Cardiac septum (tissue), 1 donor: Measurements from ENCODE around the gene COMT. TPM values are rescaled to one million over a fixed set of nuclear protein-coding genes. Genes with fewer than 3 reads are reported as not detected.
"Not testable (repeated sequence)": the region's sequence is repeated elsewhere in the genome, so short reads cannot be mapped to it uniquely, and the experiment has no call there.

Experiments
- DNase-seq: peaks from one replicate; pipeline ENCODE4 v3.0.0-alpha.2; 2020; ENCODE audit warnings: low spot score
- intact Hi-C: fragments of 100-400 bp; cut with DNase I; formaldehyde crosslinking; loops from one replicate; pipeline ENCODE4 v1.14.0; 2022
- total RNA-seq: library from RNA; stranded (reverse); fragmentation: NEBNext Ultra II Directional; extraction: Animal tissue kit (Norgen Biotek cat#: 25700); gene quantifications from one replicate; pipeline ENCODE4 v1.2.1, GENCODE V29; 2021
- donor health status: DM: no; HTN: no; CAD: no.

COMT gene
- total RNA-seq, 1 donor from 2014 or later = 97.1 TPM

- DNase-seq = no peak
Observed at GRCh38 chr22:19905347-19906276, 36.0 kb upstream of the COMT start.

GRCh38 chr22:19906864-19907263, 34.7 kb upstream of the COMT start:
- intact Hi-C loops = loop anchor here (10.0 kb wide), 1 partner anchor 92 kb away; no protein-coding TSS in a partner anchor
- not testable (repeated sequence) for DNase-seq

More at GRCh38 chr22:19905347-19906276, 36.0 kb upstream of the COMT start:
- intact Hi-C loops = loop anchor here (10.0 kb wide), 1 partner anchor 91 kb away; no protein-coding TSS in a partner anchor

- not testable (repeated sequence) for DNase-seq
- intact Hi-C loops = loop anchor here (10.0 kb wide), 1 partner anchor 93 kb away; no protein-coding TSS in a partner anchor
Observed at GRCh38 chr22:19907902-19908301, 33.7 kb upstream of the COMT start.

GRCh38 chr22:19909350-19910179, 32.0 kb upstream of the COMT start:
- peak; percentile 89 for DNase-seq
- intact Hi-C loops = loop anchor here (1.0 to 10.0 kb wide), 2 partner anchors 95 to 179 kb away; no protein-coding TSS in a partner anchor

GRCh38 chr22:19910180-19910744, 31.3 kb upstream of the COMT start:
- intact Hi-C loops = loop anchor here (1.0 kb wide), 1 partner anchor 180 kb away; no protein-coding TSS in a partner anchor
- no peak for DNase-seq

- DNase-seq = no peak
Observed at GRCh38 chr22:19911540-19912270, 29.9 kb upstream of the COMT start.

GRCh38 chr22:19912271-19912999, 29.1 kb upstream of the COMT start:
- intact Hi-C loops = no loop called here
- no peak for DNase-seq

More at GRCh38 chr22:19911540-19912270, 29.9 kb upstream of the COMT start:
- intact Hi-C loops = no loop called here

GRCh38 chr22:19913337-19913936, 28.1 kb upstream of the COMT start:
- intact Hi-C loops = no loop called here
- DNase-seq = no peak

GRCh38 chr22:19914201-19914943, 27.2 kb upstream of the COMT start:
- intact Hi-C loops = no loop called here

GRCh38 chr22:19915287-19915954, 26.2 kb upstream of the COMT start:
- DNase-seq = no peak
- intact Hi-C loops = no loop called here

More at GRCh38 chr22:19914201-19914943, 27.2 kb upstream of the COMT start:
- DNase-seq = no peak

GRCh38 chr22:19916006-19916405, 25.6 kb upstream of the COMT start:
- intact Hi-C loops = no loop called here

GRCh38 chr22:19916941-19917340, 24.6 kb upstream of the COMT start:
- no peak for DNase-seq
- intact Hi-C loops = no loop called here

More at GRCh38 chr22:19916006-19916405, 25.6 kb upstream of the COMT start:
- DNase-seq = no peak

- intact Hi-C loops = no loop called here
- DNase-seq = no peak
Observed at GRCh38 chr22:19917389-19918138, 24.0 kb upstream of the COMT start.

- DNase-seq = no peak
- intact Hi-C loops = no loop called here
Observed at GRCh38 chr22:19918332-19919106, 23.1 kb upstream of the COMT start.

GRCh38 chr22:19919701-19920363, 21.7 kb upstream of the COMT start:
- intact Hi-C loops = no loop called here
- DNase-seq = no peak
